RWPE2 (cell line): ENCODE measurements around the gene NKD1.
A peak's percentile ranks its signal among the peaks of the same experiment; 100 is the strongest.

Source experiments
- ATAC-seq: fragments of 200-7000 bp; cut with Tn5 transposase; 3 replicates; pipeline ENCODE4 v1.9.1; 2021; ENCODE audit warnings: low read depth
- DNase-seq: peaks from one replicate; pipeline ENCODE4 v3.0.0-alpha.2; 2020; ENCODE audit warnings: low spot score
- H3K27ac ChIP-seq: fragments of 450-650 bp; 2 replicates; pipeline ENCODE4 v1.5.1; 2017; ENCODE audit warnings: mild to moderate bottlenecking; ENCODE audit not compliant: poor library complexity, severe bottlenecking
- H3K27me3 ChIP-seq: fragments of 250-450 bp; sonication (Bioruptor Pico); 2 replicates; pipeline ENCODE4 v1.5.1; 2021; ENCODE audit warnings: mild to moderate bottlenecking, moderate library complexity; ENCODE audit not compliant: insufficient read depth, poor library complexity, severe bottlenecking
- H3K36me3 ChIP-seq: fragments of 250-450 bp; sonication (Bioruptor Pico); 2 replicates; pipeline ENCODE4 v1.5.1; 2020; ENCODE audit warnings: low read depth, mild to moderate bottlenecking, moderate library complexity
- H3K4me1 ChIP-seq: fragments of 250-450 bp; sonication (Bioruptor Pico); 2 replicates; pipeline ENCODE4 v1.5.1; 2021; ENCODE audit warnings: mild to moderate bottlenecking, moderate library complexity; ENCODE audit not compliant: insufficient read depth, poor library complexity, severe bottlenecking
- H3K4me3 ChIP-seq: fragments of 250-450 bp; sonication (Bioruptor Pico); 2 replicates; pipeline ENCODE4 v1.5.1; 2021; ENCODE audit warnings: mild to moderate bottlenecking, moderate library complexity; ENCODE audit not compliant: severe bottlenecking
- H3K9me3 ChIP-seq: fragments of 250-450 bp; sonication (Bioruptor Pico); 2 replicates; pipeline ENCODE4 v1.5.1; 2021; ENCODE audit warnings: mild to moderate bottlenecking, moderate library complexity; ENCODE audit not compliant: severe bottlenecking
- CTCF ChIP-seq: fragments of 450-650 bp; IDR thresholded peaks from one replicate; pipeline ENCODE4 v1.5.1; 2017; ENCODE audit warnings: mild to moderate bottlenecking, moderate library complexity; ENCODE audit not compliant: poor library complexity, severe bottlenecking

NKD1 gene

GRCh38 chr16:50597563-50598255 is 49.5 kb downstream of the NKD1 start:
- ATAC-seq (no peak), DNase-seq (no peak)
- no peaks in the 10 kb centered on the region for H3K27me3 ChIP-seq
- H3K36me3 ChIP-seq = no peaks in the 10 kb centered on the region
- no peak overlapping the region for H3K4me3 ChIP-seq
- H3K27ac ChIP-seq = no peak overlapping the region
- TF ChIP-seq CTCF = no peak
- no peaks in the 10 kb centered on the region for H3K9me3 ChIP-seq
- peaks cover 5% of the 10 kb centered on the region for H3K4me1 ChIP-seq

GRCh38 chr16:50598256-50598894 is 50.2 kb downstream of the NKD1 start:
- H3K36me3 ChIP-seq = no peaks in the 10 kb centered on the region
- H3K27me3 ChIP-seq = no peaks in the 10 kb centered on the region
- ATAC-seq (no peak), DNase-seq (no peak)
- TF ChIP-seq CTCF = no peak
- peaks cover 12% of the 10 kb centered on the region for H3K4me1 ChIP-seq
- H3K27ac ChIP-seq = no peak overlapping the region
- H3K4me3 ChIP-seq = no peak overlapping the region
- H3K9me3 ChIP-seq = no peaks in the 10 kb centered on the region

- H3K27me3 ChIP-seq = no peaks in the 10 kb centered on the region
- no peaks in the 10 kb centered on the region for H3K36me3 ChIP-seq
- H3K4me3 ChIP-seq = no peak overlapping the region
- H3K27ac ChIP-seq = no peak overlapping the region
- ATAC-seq = no peak
- H3K4me1 ChIP-seq = peaks cover 14% of the 10 kb centered on the region
- TF ChIP-seq CTCF = no peak
- DNase-seq = no peak
- no peaks in the 10 kb centered on the region for H3K9me3 ChIP-seq
Measured at GRCh38 chr16:50598936-50599361, 50.8 kb downstream of the NKD1 start.

GRCh38 chr16:50599494-50599893 is 51.3 kb downstream of the NKD1 start:
- no peak overlapping the region for H3K27ac ChIP-seq
- peaks cover 14% of the 10 kb centered on the region for H3K4me1 ChIP-seq
- no peaks in the 10 kb centered on the region for H3K36me3 ChIP-seq
- TF ChIP-seq CTCF = no peak
- DNase-seq = no peak
- no peaks in the 10 kb centered on the region for H3K27me3 ChIP-seq
- H3K9me3 ChIP-seq = no peaks in the 10 kb centered on the region
- H3K4me3 ChIP-seq = no peak overlapping the region
- peak; percentile 9; the same call in 1 of the 3 replicates for ATAC-seq
